NCI-H2081 treated with DMSO at 0.1 percent for 48 hours (cell line): ENCODE measurements around the gene FLNC.

ENCODE experiments used
- DNase-seq: peaks from one replicate; lab custom pipeline; 2025; lab: John Stamatoyannopoulos, UW

Gene FLNC

GRCh38 chr7:128801003-128801402, 29.2 kb upstream of the FLNC start:
- no peak for DNase-seq

GRCh38 chr7:128801667-128802418, 28.4 kb upstream of the FLNC start:
- DNase-seq = no peak

GRCh38 chr7:128804484-128804883, 25.7 kb upstream of the FLNC start:
- no peak for DNase-seq

GRCh38 chr7:128805225-128805624, 25.0 kb upstream of the FLNC start:
- no peak for DNase-seq

GRCh38 chr7:128807191-128807590, 23.0 kb upstream of the FLNC start:
- DNase-seq = no peak

- DNase-seq = no peak
Observed at GRCh38 chr7:128809363-128809762, 20.8 kb upstream of the FLNC start.

- DNase-seq = no peak
Observed at GRCh38 chr7:128810473-128810872, 19.7 kb upstream of the FLNC start.

- no peak for DNase-seq
Observed at GRCh38 chr7:128810997-128811396, 19.2 kb upstream of the FLNC start.

- peak; percentile 24 for DNase-seq
Observed at GRCh38 chr7:128811631-128812430, 18.4 kb upstream of the FLNC start.

- DNase-seq = peak; percentile 84
Observed at GRCh38 chr7:128812514-128813168, 17.6 kb upstream of the FLNC start.

- no peak for DNase-seq
Observed at GRCh38 chr7:128814499-128814898, 15.7 kb upstream of the FLNC start.

- DNase-seq = no peak
Observed at GRCh38 chr7:128815289-128815942, 14.8 kb upstream of the FLNC start.

- DNase-seq = no peak
Observed at GRCh38 chr7:128818694-128819093, 11.5 kb upstream of the FLNC start.

GRCh38 chr7:128821724-128822123, 8.5 kb upstream of the FLNC start:
- DNase-seq = no peak

- no peak for DNase-seq
Observed at GRCh38 chr7:128826512-128826911, 3.7 kb upstream of the FLNC start.

GRCh38 chr7:128826916-128827247, 3.3 kb upstream of the FLNC start:
- DNase-seq = no peak

- no peak for DNase-seq
Observed at GRCh38 chr7:128827248-128827958, 2.8 kb upstream of the FLNC start.

GRCh38 chr7:128827971-128828711, 2.1 kb upstream of the FLNC start:
- DNase-seq = no peak

GRCh38 chr7:128829391-128830166, 627 bp upstream of the FLNC start:
- DNase-seq = no peak
